ENCODE measurements around the gene BICC1.

BICC1 gene

DNA sequence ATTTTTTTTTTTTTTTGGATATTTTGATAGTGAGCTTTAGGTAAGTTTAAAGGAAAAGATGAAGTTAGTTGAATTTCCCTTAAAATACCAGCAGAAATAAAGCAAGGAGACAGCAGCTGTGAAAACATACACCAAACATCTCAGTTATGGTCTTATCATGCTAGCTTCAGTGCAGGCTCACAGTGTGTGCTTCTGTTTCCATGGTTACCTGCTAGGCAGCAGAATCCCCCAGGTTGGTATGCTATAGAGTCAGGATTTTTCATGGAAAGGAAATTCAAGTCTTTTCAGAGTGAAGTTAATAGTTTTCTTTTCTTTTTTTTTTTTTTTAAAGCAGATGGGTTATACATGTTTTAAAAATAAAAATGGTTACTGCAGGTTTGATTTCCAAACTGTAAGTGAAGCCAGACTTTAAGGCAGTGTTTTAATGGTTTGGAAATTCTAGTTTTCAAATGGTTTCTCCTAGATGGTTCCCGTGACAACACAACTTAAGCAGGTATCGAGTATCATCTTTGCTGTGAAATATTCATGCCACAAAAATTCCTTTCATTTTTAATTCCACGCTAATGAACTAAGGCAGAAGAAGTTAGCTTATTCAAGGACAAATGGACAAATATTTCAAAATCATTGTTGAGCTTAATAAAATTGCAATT, 230.9 kb downstream of the BICC1 start:
- DNase-seq (ENCODE audit: low read depth), result peak; percentile 3

DNA sequence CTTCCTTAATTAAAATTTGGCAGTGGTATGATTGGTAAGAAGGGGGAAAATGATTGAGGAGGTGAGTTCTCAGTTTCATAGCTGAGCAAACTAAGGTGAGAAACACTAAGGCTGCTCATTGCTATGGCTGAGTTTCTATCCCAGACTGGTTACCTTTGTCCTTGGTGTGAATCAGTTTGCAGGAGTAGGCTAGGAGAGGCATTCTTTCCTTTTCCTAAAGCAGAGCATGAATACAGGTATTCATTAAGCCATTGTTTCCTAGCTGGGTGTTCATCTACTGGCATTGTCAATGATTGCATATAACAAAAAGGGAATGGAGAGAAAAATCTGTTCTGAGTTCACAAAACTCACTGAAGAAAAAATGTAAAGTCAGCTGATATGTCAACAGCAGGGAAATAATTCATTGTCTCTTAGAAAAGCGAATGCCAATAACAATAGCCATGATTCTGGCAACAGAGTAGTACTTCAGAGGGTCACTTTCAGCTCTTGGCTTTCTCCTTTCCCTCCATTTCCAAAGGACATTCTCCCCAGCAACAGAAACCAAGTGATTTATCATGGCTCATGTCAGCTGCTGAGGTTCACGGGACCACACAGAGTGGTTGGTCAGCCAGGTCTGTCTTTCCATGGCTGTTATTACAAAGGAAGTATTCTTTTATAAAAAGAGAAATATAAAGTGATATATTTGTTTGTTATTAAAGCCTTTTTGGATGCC, 234.0 kb downstream of the BICC1 start:
- DNase-seq (ENCODE audit: low read depth), result no peak

GRCh38 chr10:58747687-58748086, 235.0 kb downstream of the BICC1 start:
- DNase-seq (ENCODE audit: low read depth), result no peak

GRCh38 chr10:58752665-58753064, 240.0 kb downstream of the BICC1 start:
- DNase-seq (ENCODE audit: low read depth), result no peak

- DNase-seq (ENCODE audit: low read depth), result no peak
Observed at GRCh38 chr10:58753425-58753824, 240.8 kb downstream of the BICC1 start.

DNA sequence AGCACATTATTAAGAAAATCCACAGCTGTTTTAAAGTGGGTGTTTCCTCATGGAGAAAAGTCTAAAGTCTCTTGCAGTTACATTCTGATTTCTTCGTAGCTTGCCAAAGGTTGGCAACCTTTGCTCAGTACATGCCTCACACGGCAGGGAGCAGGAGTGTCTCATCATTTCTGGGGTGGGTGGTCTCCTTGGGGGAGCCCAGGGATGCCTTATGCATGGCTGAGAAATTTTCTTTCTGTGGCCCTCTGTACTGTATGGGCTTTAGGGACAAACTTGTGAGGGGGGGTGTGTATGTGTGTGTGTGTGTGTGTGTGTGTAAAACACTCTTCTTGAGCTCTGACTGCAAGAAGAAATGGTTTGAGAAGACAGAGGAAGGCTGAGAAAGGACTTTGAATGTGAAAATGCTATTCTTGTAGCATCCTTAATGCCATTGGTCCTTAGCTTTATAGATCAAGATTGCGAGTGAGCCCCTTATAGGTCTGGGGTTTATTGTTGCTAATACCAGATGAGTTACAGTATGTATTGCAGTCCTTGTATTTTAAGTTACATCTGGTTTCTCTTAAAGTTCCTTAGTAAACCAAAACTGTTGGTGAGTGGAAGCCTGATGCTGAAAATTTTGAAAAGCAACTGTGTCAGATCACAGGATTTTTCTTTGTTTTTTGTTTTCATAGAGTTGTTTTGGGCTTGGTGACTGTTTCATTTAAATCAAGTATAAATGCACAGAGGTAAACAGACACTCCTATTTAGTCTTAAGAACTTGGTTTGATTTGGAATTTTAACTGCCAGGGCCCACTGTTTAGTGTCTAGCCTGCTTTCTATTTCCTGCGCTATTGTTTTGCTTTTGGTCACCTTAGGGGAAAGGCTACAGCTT, 242.0 kb downstream of the BICC1 start:
- DNase-seq (ENCODE audit: low read depth), result no peak

DNA sequence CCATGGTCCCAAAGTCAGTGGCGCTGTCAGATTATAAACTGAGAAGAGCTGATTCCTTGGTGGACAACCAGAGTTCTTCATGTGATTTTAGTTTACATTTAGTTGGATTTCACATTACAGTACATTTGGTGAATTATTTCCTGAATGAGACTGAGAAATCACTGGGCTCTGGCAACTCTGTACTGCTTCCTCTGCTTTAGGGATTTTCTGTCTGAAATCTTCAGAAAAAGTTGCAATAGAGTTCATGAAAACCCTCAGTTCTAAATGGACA, 242.6 kb downstream of the BICC1 start:
- no peak for DNase-seq (ENCODE audit: low read depth)

DNA sequence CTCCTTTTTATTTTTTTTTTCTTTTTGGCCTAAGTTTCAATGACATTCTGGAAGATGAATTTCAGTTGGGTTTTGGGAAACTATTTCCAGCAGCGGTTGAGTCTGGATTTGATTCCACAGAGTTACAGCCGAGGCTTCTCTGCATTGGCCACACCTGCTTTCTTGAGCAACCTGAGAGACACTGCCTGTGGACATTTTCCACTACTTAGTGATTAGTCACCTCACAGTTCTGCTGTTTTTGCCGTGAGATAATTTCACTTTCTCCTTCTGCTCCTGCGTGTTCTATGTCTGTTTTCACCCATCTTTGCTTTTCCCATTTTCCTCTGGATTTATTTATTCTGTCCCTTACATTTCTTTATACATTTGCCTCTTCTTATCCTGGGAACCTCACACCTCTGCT, 243.0 kb downstream of the BICC1 start:
- DNase-seq (ENCODE audit: low read depth), result peak; percentile 61

DNA sequence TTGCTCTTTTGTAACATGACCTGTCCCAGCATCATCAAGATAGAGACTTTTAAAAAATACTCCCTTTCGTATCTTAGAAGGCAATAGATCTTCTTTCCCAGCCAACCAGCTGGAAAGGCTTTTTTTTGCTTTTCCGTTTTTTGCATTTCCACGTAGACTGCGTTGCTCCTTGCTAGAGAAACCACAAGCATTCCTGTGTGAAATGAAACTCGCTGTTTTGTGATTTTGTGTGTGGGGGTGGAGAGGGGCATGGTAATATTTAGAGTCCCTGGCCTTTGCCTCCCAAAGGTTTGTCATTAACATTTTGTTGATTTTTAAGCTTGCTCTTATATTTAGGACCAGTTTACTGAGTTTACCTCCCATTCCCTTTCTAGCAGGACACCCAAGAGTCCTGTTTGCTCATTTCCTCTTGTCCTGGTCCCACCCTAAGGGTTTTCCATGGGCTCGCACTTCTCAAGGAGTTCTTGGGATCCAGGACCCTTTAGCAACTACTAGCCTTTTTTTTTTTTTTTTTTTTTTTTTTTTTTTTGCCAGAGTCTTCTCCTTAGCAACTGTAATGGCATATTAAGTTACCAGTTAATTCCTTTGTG, 243.6 kb downstream of the BICC1 start:
- peak; percentile 39 for DNase-seq (ENCODE audit: low read depth)

DNA sequence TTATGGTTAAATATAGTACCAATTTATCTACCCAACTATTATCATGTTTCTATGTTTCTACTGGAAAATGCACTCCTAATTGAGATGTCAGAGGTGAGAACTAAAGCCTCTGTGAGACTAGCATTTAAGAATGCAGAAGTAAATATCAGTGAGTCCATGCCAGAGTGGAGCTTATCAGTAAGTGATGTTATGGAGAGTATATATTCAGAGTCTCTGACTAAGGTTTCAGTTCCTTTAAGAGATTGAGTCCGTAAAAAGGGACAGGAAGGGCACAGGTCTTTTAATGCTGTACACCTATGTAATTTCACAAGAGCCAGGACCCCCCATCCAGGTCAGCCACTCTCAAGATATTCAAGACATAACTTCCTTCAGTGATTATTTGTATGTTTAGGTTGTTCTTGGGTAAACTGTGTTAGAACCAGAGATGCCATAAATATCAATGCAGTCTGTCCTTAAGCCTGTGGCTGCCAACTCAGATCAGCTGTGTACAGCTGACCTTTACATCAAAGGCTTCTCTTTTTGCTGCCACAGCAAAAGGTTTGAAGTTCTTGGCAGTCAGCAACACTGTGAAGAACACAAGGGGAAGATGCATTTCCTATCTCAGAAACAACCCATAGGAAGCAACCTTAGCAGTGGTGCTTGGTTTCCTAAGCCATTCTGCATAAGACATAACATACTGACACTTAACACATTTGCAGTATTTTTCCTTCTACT, 244.8 kb downstream of the BICC1 start:
- no peak for DNase-seq (ENCODE audit: low read depth)

DNA sequence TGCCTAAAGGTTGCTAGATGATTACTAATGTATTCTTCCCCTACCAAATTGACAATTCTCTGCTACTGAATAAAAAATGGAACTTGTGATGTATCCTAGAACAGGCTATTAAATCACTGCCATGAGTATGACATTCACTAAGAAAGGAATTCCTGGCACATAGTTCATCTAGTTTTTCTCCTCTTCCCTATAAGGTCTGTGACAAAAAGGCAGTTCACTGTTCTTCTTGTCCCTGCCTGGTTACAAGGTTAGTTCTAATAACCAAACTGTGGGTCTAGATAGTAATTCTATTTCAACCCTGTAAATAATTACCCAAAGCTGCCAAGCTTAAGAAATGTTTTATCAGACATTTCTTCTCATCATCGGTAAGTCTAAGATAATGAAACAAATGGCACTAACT, 245.6 kb downstream of the BICC1 start:
- DNase-seq (ENCODE audit: low read depth), result no peak

- DNase-seq (ENCODE audit: low read depth), result no peak
Observed at GRCh38 chr10:58764087-58764747, 251.5 kb downstream of the BICC1 start.

DNA sequence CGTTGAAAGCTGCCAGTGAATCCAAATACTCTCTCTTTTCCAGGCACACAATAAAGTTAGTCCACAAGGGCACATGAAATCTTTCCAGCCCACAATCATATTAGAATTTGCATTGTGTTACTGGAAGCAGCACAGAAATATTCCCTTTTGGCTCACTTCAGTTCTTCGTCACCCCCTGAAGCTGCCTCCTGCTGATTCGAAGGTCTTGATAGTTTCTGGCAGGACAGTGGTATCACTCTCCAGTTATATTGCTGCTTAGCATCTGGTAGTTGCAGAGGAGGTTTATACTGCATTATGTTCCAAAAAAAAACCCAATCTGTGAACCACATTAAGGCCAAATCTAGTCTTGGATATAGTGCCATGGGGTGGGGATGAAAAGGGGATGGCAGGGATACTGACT, 253.2 kb downstream of the BICC1 start:
- DNase-seq (ENCODE audit: low read depth), result no peak

DNA sequence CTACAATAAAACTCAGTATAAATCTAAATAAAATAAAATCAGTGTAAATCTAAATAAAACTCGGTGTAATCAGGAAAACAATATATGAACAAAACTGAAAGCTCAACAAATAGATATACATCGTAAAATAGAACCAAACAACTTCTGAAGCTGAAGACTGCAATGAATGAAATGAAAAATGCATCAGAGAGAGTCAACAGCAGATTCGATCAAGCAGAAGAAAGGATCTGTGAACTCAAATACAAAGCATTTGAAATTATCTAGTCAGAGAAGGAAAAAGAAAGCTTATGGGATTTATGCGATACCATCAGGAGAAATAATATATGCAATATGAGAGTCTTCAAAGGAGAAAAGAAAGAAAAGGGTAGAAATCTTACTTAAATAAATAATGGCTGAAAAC, 255.0 kb downstream of the BICC1 start:
- DNase-seq (ENCODE audit: low read depth), result no peak

DNA sequence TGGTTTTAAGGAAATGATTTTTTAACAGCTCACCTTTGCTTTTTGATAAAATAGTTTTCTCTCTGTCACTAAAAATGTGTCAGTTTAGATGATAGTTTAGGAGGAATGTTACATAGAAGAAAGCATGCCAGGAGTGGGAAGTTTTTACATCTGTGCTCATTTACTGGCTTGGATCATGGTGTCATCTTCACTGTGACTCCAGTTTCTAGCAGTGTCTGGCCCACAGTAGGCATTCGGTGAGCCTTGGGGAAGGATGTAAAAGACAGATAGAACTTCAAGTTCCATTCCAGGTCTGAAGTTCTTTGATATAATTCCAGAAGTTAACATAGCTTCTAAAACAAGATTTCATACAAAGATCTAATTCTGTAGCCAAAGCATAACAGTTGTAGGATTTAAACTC, 259.2 kb downstream of the BICC1 start:
- no peak for DNase-seq (ENCODE audit: low read depth)

GRCh38 chr10:58772758-58773157, 260.1 kb downstream of the BICC1 start:
- no peak for DNase-seq (ENCODE audit: low read depth)

- no peak for DNase-seq (ENCODE audit: low read depth)
Observed at GRCh38 chr10:58773341-58773740, 260.7 kb downstream of the BICC1 start.

DNA sequence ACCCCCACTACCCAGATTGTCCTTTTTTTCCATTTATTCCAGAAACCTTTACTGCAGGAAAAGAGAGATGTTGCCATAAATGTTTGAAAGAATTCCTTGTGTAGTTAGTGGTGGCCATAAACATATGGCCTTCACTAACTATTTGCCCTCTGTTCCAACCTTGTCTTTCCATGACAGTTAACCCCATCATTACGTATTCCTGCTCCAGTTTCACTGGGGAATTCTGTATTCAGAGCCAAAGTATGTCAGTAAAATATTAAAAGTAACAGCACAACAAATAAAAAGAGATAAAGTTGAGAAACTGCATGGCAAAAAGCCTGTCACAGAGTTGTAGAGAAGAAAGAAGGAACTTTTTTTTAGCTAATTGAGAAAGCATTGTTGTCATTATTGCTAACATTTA, 261.3 kb downstream of the BICC1 start:
- DNase-seq (ENCODE audit: low read depth), result no peak

- peak; percentile 75 for DNase-seq (ENCODE audit: low read depth)
Observed at GRCh38 chr10:58775960-58776567, 263.4 kb downstream of the BICC1 start.

GRCh38 chr10:58776568-58777318, 264.1 kb downstream of the BICC1 start:
- no peak for DNase-seq (ENCODE audit: low read depth)

All from amniotic epithelial cell (primary cell).